Measurements from ENCODE around the gene PTPRM. TPM values are rescaled to one million over a fixed set of nuclear protein-coding genes. Genes with fewer than 3 reads are reported as not detected.

Gene PTPRM
- total and polyA plus RNA-seq, 3 donors from 2014 or later = 76.4 to 101 (median 94.6) TPM

GRCh38 chr18:7904529-7904928 is 337.4 kb downstream of the PTPRM start:
- TF ChIP-seq POLR2A (IDR thresholded peaks at IDR 0.05) = no peak
- TF ChIP-seq CTCF (IDR thresholded peaks at IDR 0.05) = no peak
- Histone ChIP-seq H3K27me3 (no peaks in the 10 kb centered on the region), H3K4me3 (no peak overlapping the region), H3K36me3 (ENCODE audit: low read depth, missing control alignments) (no peaks in the 10 kb centered on the region), H3K4me1 (no peaks in the 10 kb centered on the region), H3K27ac (no peak overlapping the region), H3K9me3 (no peaks in the 10 kb centered on the region)
- intact Hi-C loops (cut with DNase I; ENCODE audit: low total_unique reads) = no loop called here
- no peak for DNase-seq
- WGBS, 2 donors = 91 to 97% methylated on average over 2 of the region's 2 CpGs

- H3K4me1 ChIP-seq = no peaks in the 10 kb centered on the region
- DNase-seq = no peak
- H3K9me3 ChIP-seq = no peaks in the 10 kb centered on the region
- TF ChIP-seq CTCF (IDR thresholded peaks at IDR 0.05) (no peak), POLR2A (IDR thresholded peaks at IDR 0.05) (no peak)
- intact Hi-C loops (cut with DNase I; ENCODE audit: low total_unique reads) = no loop called here
- no peaks in the 10 kb centered on the region for H3K36me3 ChIP-seq (ENCODE audit: low read depth, missing control alignments)
- WGBS, 2 donors = 90 to 100% methylated on average over 1 of the region's 1 CpG
- no peak overlapping the region for H3K4me3 ChIP-seq
- no peak overlapping the region for H3K27ac ChIP-seq
- no peaks in the 10 kb centered on the region for H3K27me3 ChIP-seq
Observed at GRCh38 chr18:7908681-7909299, 341.7 kb downstream of the PTPRM start.

- no peaks in the 10 kb centered on the region for H3K36me3 ChIP-seq (ENCODE audit: low read depth, missing control alignments)
- WGBS, 2 donors = 88 to 91% methylated on average over 5 of the region's 5 CpGs
- H3K27me3 ChIP-seq = no peaks in the 10 kb centered on the region
- no peaks in the 10 kb centered on the region for H3K9me3 ChIP-seq
- TF ChIP-seq POLR2A (IDR thresholded peaks at IDR 0.05) (no peak), CTCF (IDR thresholded peaks at IDR 0.05) (no peak)
- no peak for DNase-seq
- no peak overlapping the region for H3K4me3 ChIP-seq
- intact Hi-C loops (cut with DNase I; ENCODE audit: low total_unique reads) = no loop called here
- no peak overlapping the region for H3K27ac ChIP-seq
- H3K4me1 ChIP-seq = no peaks in the 10 kb centered on the region
Observed at GRCh38 chr18:7914834-7915670, 347.9 kb downstream of the PTPRM start.

- TF ChIP-seq CTCF (IDR thresholded peaks at IDR 0.05) = no peak
- TF ChIP-seq POLR2A (IDR thresholded peaks at IDR 0.05) = no peak
- H3K27ac ChIP-seq = no peak overlapping the region
- DNase-seq = no peak
- intact Hi-C loops (cut with DNase I; ENCODE audit: low total_unique reads) = no loop called here
- no peaks in the 10 kb centered on the region for H3K27me3 ChIP-seq
- H3K4me3 ChIP-seq = no peak overlapping the region
- no peaks in the 10 kb centered on the region for H3K4me1 ChIP-seq
- no peaks in the 10 kb centered on the region for H3K9me3 ChIP-seq
- no peaks in the 10 kb centered on the region for H3K36me3 ChIP-seq (ENCODE audit: low read depth, missing control alignments)
- 94 to 96% methylated on average over 2 of the region's 2 CpGs for whole genome bisulfite sequencing, 2 donors
Observed at GRCh38 chr18:7918701-7919100, 351.6 kb downstream of the PTPRM start.
